ENCODE measurements around the gene FTO. TPM values are rescaled to one million over a fixed set of nuclear protein-coding genes. Genes with fewer than 3 reads are reported as not detected.

FTO gene
- total RNA-seq, 1 experiment from 2014 or later, result 57.4 TPM

DNA sequence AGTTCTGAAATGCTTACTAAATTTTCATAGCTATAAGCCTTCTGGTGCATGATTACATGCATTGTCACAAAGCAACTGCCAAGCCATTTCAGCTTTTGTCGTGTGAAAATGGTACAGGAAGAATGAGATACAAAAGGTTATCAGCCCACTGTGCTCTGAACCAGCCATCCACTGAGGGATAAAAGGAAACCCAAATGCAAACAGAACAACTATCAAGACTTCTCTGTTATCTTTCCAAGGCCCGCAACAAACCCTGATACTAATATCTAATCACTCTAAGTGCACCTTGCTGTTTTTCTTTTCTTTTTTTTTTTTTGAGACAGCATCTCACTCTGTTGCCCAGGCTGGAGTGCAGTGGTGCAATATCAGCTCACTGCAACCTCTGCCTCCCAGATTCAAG lies 109.0 kb downstream of the FTO start (continued):
- TF ChIP-seq, protein P1, sequence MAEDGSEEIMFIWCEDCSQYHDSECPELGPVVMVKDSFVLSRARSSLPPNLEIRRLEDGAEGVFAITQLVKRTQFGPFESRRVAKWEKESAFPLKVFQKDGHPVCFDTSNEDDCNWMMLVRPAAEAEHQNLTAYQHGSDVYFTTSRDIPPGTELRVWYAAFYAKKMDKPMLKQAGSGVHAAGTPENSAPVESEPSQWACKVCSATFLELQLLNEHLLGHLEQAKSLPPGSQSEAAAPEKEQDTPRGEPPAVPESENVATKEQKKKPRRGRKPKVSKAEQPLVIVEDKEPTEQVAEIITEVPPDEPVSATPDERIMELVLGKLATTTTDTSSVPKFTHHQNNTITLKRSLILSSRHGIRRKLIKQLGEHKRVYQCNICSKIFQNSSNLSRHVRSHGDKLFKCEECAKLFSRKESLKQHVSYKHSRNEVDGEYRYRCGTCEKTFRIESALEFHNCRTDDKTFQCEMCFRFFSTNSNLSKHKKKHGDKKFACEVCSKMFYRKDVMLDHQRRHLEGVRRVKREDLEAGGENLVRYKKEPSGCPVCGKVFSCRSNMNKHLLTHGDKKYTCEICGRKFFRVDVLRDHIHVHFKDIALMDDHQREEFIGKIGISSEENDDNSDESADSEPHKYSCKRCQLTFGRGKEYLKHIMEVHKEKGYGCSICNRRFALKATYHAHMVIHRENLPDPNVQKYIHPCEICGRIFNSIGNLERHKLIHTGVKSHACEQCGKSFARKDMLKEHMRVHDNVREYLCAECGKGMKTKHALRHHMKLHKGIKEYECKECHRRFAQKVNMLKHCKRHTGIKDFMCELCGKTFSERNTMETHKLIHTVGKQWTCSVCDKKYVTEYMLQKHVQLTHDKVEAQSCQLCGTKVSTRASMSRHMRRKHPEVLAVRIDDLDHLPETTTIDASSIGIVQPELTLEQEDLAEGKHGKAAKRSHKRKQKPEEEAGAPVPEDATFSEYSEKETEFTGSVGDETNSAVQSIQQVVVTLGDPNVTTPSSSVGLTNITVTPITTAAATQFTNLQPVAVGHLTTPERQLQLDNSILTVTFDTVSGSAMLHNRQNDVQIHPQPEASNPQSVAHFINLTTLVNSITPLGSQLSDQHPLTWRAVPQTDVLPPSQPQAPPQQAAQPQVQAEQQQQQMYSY (CRISPR knock-in tag; IDR thresholded peaks at IDR 0.05), result no peak
- TF ChIP-seq ZNF232 (CRISPR knock-in tag; IDR thresholded peaks at IDR 0.05) (no peak), OVOL2 (CRISPR knock-in tag; IDR thresholded peaks at IDR 0.05; ENCODE audit: borderline replicate concordance) (no peak), IRF2 (CRISPR knock-in tag; IDR thresholded peaks at IDR 0.05; ENCODE audit: borderline replicate concordance, low read depth) (no peak), FOXK1 (CRISPR knock-in tag; IDR thresholded peaks at IDR 0.05) (no peak), ETV6 (CRISPR knock-in tag; IDR thresholded peaks at IDR 0.05) (no peak), SMAD3 (CRISPR knock-in tag; IDR thresholded peaks at IDR 0.05; ENCODE audit: borderline replicate concordance) (no peak), ZNF671 (CRISPR knock-in tag; IDR thresholded peaks at IDR 0.05) (no peak), PRRX2 (CRISPR knock-in tag; IDR thresholded peaks at IDR 0.05) (no peak)
- TF ChIP-seq, protein P2, sequence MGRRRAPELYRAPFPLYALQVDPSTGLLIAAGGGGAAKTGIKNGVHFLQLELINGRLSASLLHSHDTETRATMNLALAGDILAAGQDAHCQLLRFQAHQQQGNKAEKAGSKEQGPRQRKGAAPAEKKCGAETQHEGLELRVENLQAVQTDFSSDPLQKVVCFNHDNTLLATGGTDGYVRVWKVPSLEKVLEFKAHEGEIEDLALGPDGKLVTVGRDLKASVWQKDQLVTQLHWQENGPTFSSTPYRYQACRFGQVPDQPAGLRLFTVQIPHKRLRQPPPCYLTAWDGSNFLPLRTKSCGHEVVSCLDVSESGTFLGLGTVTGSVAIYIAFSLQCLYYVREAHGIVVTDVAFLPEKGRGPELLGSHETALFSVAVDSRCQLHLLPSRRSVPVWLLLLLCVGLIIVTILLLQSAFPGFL (CRISPR knock-in tag; IDR thresholded peaks at IDR 0.05; ENCODE audit: borderline replicate concordance), result no peak
- TF ChIP-seq, protein P3, sequence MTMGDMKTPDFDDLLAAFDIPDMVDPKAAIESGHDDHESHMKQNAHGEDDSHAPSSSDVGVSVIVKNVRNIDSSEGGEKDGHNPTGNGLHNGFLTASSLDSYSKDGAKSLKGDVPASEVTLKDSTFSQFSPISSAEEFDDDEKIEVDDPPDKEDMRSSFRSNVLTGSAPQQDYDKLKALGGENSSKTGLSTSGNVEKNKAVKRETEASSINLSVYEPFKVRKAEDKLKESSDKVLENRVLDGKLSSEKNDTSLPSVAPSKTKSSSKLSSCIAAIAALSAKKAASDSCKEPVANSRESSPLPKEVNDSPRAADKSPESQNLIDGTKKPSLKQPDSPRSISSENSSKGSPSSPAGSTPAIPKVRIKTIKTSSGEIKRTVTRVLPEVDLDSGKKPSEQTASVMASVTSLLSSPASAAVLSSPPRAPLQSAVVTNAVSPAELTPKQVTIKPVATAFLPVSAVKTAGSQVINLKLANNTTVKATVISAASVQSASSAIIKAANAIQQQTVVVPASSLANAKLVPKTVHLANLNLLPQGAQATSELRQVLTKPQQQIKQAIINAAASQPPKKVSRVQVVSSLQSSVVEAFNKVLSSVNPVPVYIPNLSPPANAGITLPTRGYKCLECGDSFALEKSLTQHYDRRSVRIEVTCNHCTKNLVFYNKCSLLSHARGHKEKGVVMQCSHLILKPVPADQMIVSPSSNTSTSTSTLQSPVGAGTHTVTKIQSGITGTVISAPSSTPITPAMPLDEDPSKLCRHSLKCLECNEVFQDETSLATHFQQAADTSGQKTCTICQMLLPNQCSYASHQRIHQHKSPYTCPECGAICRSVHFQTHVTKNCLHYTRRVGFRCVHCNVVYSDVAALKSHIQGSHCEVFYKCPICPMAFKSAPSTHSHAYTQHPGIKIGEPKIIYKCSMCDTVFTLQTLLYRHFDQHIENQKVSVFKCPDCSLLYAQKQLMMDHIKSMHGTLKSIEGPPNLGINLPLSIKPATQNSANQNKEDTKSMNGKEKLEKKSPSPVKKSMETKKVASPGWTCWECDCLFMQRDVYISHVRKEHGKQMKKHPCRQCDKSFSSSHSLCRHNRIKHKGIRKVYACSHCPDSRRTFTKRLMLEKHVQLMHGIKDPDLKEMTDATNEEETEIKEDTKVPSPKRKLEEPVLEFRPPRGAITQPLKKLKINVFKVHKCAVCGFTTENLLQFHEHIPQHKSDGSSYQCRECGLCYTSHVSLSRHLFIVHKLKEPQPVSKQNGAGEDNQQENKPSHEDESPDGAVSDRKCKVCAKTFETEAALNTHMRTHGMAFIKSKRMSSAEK (CRISPR knock-in tag; IDR thresholded peaks at IDR 0.05; ENCODE audit: borderline replicate concordance), result no peak

DNA sequence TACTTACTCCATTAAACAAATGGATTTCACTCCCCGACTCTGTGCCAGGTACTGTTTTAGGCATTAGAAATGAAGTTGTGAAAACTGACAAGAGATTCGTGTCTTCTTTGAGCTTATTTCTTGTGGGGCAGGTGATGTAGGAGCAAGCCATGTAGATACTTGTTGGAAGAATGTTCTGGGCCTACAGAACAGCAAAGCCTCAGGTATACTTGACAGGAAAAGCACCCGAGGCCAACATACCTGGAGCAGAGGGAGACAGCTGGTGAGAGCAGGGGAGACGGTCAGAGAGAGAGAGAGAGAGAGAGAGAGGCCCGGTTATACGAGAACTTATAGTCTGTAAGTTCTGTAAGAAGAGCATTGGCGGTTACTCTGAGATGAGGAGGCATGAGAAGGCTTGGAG lies 110.8 kb downstream of the FTO start:
- TF ChIP-seq TP53 (CRISPR knock-in tag; IDR thresholded peaks at IDR 0.05) (no peak), ZNF232 (CRISPR knock-in tag; IDR thresholded peaks at IDR 0.05) (no peak), FOXJ3 (CRISPR knock-in tag; IDR thresholded peaks at IDR 0.05; ENCODE audit: borderline replicate concordance) (no peak), JUN (CRISPR knock-in tag; IDR thresholded peaks at IDR 0.05) (no peak), ZNF423 (CRISPR knock-in tag; IDR thresholded peaks at IDR 0.05) (no peak), IRF2 (CRISPR knock-in tag; IDR thresholded peaks at IDR 0.05; ENCODE audit: borderline replicate concordance, low read depth) (no peak)
- TF ChIP-seq, protein P4, sequence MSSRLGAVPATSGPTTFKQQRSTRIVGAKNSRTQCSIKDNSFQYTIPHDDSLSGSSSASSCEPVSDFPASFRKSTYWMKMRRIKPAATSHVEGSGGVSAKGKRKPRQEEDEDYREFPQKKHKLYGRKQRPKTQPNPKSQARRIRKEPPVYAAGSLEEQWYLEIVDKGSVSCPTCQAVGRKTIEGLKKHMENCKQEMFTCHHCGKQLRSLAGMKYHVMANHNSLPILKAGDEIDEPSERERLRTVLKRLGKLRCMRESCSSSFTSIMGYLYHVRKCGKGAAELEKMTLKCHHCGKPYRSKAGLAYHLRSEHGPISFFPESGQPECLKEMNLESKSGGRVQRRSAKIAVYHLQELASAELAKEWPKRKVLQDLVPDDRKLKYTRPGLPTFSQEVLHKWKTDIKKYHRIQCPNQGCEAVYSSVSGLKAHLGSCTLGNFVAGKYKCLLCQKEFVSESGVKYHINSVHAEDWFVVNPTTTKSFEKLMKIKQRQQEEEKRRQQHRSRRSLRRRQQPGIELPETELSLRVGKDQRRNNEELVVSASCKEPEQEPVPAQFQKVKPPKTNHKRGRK (CRISPR knock-in tag; IDR thresholded peaks at IDR 0.05; ENCODE audit: borderline replicate concordance), result no peak
- TF ChIP-seq, protein P5, sequence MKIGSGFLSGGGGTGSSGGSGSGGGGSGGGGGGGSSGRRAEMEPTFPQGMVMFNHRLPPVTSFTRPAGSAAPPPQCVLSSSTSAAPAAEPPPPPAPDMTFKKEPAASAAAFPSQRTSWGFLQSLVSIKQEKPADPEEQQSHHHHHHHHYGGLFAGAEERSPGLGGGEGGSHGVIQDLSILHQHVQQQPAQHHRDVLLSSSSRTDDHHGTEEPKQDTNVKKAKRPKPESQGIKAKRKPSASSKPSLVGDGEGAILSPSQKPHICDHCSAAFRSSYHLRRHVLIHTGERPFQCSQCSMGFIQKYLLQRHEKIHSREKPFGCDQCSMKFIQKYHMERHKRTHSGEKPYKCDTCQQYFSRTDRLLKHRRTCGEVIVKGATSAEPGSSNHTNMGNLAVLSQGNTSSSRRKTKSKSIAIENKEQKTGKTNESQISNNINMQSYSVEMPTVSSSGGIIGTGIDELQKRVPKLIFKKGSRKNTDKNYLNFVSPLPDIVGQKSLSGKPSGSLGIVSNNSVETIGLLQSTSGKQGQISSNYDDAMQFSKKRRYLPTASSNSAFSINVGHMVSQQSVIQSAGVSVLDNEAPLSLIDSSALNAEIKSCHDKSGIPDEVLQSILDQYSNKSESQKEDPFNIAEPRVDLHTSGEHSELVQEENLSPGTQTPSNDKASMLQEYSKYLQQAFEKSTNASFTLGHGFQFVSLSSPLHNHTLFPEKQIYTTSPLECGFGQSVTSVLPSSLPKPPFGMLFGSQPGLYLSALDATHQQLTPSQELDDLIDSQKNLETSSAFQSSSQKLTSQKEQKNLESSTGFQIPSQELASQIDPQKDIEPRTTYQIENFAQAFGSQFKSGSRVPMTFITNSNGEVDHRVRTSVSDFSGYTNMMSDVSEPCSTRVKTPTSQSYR (CRISPR knock-in tag; IDR thresholded peaks at IDR 0.05), result no peak
- DNase-seq (ENCODE audit: low spot score) (no peak), ATAC-seq (no peak)
- Mint-ChIP-seq H3K27ac (peak overlapping the region; percentile 14; the same call in 1 of the 2 replicates), H3K9me3 (no peaks in the 10 kb centered on the region), H3K4me1 (peaks cover 5% of the 10 kb centered on the region; the same call in 1 of the 2 replicates), H3K36me3 (peaks cover 7% of the 10 kb centered on the region), H3K4me3 (no peak overlapping the region), H3K27me3 (ENCODE audit: low read depth) (no peaks in the 10 kb centered on the region)
- ChIA-PET CTCF (no interaction called here), POLR2A (interaction anchor here (1.0 kb wide), 1 partner anchor 9 kb away, joined by 3 read pairs; no protein-coding TSS in a partner anchor)
